RPMI7951 (cell line): ENCODE measurements around the gene AKAP17A. TPM values are rescaled to one million over a fixed set of nuclear protein-coding genes. Genes with fewer than 3 reads are reported as not detected.

Experiments used
- DNase-seq: peaks from one replicate; pipeline ENCODE4 v3.0.0-alpha.2; 2012; ENCODE audit warnings: low read depth
- total RNA-seq: library from RNA; depleted of rRNA; stranded (reverse); fragments of >200 nt; shearing (Covaris generic); gene quantifications from 2 replicates; pipeline ENCODE4 v1.2.3, GENCODE V29; 2014

The AKAP17A gene
- total RNA-seq, 1 experiment from 2014 or later = 8.7 TPM

DNA sequence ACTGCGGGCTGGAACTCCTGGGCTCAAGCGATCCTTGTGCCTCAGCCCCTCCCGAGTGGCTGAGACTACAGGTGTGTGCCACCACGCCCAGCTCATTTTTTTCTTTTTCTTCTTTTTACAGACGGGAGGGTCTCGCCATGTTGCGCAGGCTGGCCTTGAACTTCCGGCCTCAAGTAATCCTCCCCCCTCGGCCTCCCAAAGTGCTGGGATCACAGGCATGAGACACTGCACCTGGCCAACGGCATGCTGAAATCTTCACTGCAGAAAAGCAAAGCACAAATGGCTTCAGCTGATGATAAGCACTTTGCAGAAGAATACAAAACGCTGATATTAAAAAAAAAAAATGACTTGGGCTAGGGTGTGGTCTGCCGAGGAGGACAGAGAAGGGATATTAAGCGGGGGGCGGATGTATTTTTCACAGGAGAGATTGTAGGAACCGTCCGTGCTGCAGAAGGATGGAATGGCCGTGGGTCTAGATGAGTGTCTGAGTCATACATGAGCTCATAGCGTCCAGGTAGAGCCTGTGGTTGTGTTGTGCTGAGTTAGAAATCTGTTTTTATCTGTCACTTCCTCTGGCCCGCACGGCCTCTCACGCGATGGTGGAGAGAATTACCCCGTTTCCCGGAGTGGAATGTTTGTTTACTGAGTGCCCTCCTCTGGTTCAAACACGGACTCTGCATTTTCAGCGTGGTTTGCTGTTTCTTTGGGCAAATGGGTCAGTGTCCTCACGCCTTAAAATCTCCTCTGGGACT is 8.5 kb upstream of the AKAP17A start:
- peak; percentile 92 for DNase-seq

- DNase-seq = no peak
Observed at GRCh38 chrX:1584237-1585011, 7.0 kb upstream of the AKAP17A start.

DNA sequence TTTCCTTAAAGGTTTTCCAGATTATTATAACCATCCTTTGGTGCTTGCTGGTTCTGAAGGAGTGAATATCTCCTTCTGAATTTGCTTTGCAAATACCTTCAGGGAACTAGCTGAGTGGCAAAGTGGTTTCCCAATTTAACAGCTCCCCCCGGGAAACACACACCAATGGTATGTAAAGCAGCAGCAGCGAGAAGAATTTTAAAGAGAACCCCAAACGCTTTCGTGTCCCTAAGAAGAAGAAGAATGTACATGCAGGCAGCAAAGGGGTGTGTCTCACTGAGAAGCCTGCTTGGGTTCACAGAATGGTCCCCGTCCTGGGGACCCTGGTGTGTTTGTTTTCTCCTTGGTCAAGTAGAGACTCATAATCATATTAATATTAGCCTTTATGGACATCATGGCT is 4.2 kb upstream of the AKAP17A start:
- DNase-seq = no peak

DNA sequence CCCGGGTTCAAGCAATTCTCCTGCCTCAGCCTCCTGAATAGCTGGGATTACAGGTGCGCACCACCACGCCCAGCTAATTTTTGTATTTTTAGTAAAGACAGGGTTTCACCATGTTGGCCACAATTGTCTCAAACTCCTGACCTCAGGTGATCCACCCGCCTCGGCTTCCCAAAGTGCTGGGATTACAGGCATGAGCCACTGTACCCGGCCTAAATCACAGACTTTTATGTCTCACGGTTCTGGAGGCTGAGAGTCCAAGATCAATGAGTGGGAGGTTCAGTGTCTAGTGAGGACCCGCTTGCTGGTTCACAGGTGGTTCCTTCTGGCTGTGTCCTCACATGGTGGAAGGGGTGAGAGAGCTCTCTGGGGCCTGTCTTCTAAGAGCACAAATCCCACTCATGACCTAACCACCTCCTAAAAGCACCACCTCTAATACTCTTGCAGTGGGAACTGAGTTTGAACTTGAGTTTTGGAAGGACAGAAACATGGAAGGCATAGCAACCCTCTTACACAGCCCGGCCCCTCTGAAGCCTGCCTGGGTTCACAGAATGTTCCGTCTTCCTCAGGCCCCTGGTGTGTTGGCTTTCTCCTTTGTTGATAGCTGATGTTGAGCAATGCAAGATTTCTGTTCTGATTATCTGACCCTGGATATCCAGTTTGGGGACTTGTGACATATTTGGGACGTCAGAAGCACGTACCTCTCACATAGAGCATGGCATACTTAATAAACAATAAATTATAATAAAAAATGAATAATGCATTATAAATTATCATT is 1.9 kb upstream of the AKAP17A start:
- DNase-seq = no peak

GRCh38 chrX:1591863-1592469 is 562 bp downstream of the AKAP17A start:
- no peak for DNase-seq

GRCh38 chrX:1592470-1593142 is 1.2 kb downstream of the AKAP17A start:
- no peak for DNase-seq

GRCh38 chrX:1593286-1594271 is 2.2 kb downstream of the AKAP17A start:
- no peak for DNase-seq

DNA sequence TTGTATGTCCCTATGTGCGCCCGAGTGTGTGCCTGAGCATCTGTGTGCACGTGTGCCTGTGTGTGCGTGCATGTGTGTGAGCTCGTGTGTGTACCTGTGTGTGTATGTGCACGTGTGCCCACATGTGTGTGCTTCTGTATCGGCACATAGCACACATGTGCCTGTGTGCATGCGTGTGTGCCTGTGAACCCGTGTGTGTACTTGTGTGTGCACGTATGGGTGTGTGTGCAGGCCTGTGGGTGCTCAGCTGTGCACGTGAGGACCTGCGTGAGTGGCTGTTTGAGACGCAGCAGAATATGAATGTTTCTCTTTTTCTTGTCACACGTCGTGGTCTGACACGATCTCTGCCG is 4.3 kb downstream of the AKAP17A start:
- no peak for DNase-seq

- DNase-seq = no peak
Observed at GRCh38 chrX:1596676-1597344, 5.4 kb downstream of the AKAP17A start.

DNA sequence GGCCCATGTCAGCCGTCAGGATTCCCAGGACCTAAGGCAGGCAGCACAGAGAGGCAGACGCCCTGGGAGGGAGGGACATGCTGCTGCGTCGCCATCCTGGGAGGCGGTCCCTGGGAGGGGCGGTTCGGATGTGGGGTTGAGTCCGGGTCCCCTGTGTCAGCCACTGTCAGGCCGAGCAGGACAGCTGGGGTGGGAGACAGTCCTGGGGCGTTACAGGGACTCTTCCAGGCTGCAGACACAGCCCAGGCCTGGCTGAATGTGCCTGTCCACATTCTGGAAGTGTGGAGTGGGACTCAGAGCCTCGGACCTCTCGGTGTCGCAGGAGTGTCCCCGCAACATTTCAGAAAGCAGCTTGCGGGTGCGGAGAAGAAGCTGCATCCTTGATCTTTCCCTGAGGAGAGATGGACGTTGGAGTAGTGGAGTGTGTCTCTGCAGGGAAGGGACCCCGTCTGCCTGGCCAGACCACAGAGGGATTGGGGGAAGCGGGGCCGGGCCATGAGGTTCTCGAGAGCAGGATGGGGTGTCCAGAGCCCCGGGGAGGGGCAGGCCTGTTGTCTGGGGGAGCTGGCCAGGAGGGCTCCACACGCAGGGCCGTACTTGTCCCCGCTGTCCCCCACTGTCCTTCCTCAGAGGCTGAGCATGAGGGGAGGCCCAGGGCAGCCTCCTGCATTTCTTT is 6.1 kb downstream of the AKAP17A start:
- DNase-seq = no peak

GRCh38 chrX:1598021-1598875 is 6.8 kb downstream of the AKAP17A start:
- DNase-seq = no peak

DNA sequence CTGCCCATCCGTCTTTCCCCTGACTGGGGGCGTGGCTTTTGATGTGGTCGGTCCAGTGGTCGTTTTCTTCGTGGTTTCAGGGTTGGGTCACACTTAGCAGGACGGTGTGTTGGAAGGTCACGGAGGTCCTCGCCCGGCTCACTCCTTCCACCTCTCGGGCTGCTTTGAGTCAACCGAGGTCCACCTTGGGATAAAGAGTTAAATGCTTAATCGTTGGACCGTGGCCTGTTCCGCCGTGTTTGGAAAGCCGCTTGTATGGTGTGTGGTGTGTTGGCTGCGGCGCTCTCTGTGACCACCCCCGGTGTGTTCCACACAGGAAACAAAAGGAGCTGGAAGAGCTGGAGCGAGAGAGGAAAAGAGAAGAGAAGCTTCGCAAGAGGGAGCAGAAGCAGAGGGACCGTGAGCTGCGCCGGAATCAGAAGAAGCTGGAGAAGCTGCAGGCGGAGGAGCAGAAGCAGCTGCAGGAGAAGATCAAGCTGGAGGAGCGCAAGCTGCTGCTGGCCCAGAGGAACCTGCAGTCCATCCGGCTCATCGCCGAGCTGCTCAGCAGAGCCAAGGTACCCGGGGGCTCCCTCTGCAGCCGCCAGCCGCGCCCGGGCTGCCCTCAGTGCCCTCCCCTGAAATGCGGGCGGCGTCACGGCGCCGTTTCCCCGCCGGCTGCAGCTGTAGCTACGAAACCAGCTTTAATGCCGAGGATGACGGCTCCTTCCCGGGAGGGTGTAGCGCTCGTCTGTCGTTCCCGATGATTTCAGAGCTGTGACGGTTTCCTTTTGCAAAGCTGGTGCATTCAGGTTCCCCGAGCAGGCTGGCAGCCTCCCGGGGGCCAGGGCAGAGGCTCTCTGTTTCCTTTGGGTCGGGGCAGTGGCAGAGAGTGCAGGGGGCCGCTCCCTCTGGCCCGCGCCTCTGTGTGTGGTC is 7.7 kb downstream of the AKAP17A start:
- no peak for DNase-seq

GRCh38 chrX:1599791-1600405 is 8.5 kb downstream of the AKAP17A start:
- DNase-seq = no peak

GRCh38 chrX:1600406-1601050 is 9.1 kb downstream of the AKAP17A start:
- DNase-seq = no peak

DNA sequence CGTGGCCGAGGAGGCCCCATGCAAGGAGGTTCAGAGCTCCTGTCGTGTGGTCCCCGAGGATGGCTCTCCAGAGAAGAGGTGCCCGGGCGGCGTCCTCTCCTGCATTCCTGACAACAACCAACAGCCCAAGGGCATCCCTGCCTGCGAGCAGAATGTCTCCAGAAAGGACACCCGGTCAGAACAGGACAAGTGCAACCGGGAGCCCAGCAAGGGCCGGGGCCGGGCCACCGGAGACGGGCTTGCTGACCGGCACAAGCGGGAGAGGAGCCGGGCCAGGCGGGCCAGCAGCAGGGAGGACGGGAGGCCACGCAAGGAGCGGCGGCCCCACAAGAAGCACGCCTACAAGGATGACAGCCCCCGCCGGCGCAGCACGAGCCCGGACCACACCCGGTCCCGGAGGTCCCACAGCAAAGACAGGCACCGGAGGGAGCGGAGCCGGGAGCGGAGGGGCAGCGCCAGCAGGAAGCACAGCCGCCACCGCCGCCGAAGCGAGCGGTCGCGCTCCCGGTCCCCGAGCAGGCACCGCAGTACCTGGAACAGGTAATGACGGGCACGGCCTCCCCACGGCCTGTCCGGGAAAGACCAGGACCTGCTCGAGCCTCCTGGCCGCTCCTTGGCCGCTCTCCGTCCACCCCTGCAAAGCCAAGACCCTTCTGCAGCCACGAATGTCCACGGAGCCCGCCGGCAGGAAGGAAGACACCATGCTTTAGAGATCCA is 9.8 kb downstream of the AKAP17A start:
- no peak for DNase-seq

DNA sequence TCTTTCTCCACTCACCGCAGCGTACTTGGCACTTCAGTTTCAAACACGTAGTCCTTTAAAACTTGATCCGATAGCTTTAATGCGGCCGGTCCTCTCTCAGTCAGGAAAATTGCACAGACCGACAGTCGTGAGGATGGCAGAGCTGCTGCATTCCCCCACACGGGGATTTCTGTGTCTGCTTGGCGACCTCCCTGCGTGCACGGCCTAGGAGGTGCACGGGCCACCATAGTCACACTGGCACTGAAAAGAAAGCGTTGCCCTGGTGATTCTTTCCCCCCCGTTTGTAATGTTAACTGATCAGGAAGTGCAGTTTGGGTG is 10.3 kb downstream of the AKAP17A start:
- DNase-seq = no peak
